Ecto neural progenitor cell (in vitro differentiated cells): ENCODE data around the gene PPIH.
"Not testable (repeated sequence)": the region's sequence is repeated elsewhere in the genome, so short reads cannot be mapped to it uniquely, and the experiment has no call there.

Experiments
- DNase-seq: peaks from one replicate; pipeline ENCODE4 v3.0.0-alpha.2; 2018; ENCODE audit warnings: low spot score

PPIH gene

DNA sequence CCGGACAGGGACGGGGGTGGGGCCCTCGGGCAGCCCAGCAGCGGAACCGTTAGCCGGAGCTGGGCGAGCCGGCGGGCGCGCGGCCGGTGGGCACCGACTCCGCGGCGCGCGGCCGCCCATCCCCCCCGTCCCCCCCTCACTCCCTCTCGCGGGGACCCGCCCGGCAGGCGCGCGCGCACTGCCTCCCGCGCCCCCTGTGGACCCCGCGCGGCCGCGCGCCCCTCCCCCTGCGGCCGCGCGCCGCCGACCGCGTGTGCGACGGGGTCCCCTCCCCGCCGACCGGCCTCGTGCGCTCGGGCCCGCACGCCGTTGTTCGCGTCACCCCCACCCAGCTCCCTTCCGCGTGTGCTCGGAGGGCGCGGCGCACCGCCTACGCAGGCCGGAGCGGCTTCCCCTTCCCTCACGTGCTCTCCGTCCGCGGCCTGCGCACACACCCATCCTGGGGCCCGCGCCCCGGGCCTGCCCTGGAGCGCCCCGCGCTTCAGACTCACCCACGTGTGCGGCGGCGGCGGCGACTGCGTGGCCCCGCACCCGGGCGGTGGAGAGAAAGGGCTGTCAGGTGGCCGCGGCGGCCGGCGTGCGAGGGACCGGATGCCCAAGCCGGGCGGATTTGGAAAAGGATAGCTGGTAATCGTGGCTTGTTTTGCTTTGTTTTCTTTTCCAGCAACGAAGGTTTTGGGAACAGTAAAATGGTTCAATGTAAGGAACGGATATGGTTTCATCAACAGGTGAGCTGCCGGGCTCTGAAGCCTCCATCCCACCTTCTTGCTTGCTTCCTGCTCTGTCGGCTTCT, 24.7 kb downstream of the PPIH start:
- DNase-seq = peak; percentile 73

- DNase-seq = no peak
Observed at GRCh38 chr1:42684139-42684538, 25.9 kb downstream of the PPIH start.

DNA sequence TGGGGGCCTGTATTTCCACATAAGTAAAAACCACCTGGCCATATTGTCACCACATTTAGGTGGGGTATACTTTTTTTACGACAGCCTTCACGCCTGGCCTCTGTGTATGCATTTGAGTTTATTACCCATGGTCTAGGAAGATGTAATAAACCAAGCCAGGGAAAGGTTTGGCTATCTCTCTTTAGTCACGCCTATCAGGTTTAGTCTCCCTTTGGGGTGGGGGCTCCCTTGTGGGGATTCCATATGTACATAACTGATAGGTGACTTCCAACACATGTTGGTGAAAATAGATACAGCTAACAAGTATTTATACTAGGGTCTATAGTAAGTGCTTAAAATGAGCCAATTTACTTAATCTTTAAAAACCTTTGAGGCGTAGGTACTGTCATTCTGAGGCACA, 28.2 kb downstream of the PPIH start:
- no peak for DNase-seq

- no peak for DNase-seq
Observed at GRCh38 chr1:42689912-42690311, 31.7 kb downstream of the PPIH start.

GRCh38 chr1:42690477-42691156, 32.4 kb downstream of the PPIH start:
- DNase-seq = no peak

GRCh38 chr1:42691157-42691498, 32.9 kb downstream of the PPIH start:
- no peak for DNase-seq

- DNase-seq = no peak
Observed at GRCh38 chr1:42692461-42692860, 34.2 kb downstream of the PPIH start.

DNA sequence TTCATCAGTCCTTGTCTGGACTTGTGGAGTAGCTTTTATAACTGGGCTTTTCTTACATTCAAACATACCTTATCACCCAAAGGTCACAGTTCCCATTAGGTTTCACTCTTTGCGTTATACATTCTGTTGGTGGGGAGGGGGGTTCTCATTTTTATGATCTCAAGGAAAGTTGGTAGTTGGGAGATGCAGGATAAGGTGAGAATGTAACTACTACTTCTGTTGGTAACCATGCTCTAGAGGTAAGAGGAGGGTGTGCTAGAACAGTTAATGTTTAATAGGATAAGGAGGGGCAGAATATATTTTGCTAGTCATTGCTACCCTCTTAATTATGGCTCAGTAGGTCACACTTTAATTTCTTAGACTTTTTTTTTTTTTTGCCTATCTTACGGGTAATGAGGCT, 34.7 kb downstream of the PPIH start:
- no peak for DNase-seq

GRCh38 chr1:42698081-42698813, 40.0 kb downstream of the PPIH start:
- DNase-seq = no peak

GRCh38 chr1:42700006-42700405, 41.8 kb downstream of the PPIH start:
- DNase-seq = no peak

DNA sequence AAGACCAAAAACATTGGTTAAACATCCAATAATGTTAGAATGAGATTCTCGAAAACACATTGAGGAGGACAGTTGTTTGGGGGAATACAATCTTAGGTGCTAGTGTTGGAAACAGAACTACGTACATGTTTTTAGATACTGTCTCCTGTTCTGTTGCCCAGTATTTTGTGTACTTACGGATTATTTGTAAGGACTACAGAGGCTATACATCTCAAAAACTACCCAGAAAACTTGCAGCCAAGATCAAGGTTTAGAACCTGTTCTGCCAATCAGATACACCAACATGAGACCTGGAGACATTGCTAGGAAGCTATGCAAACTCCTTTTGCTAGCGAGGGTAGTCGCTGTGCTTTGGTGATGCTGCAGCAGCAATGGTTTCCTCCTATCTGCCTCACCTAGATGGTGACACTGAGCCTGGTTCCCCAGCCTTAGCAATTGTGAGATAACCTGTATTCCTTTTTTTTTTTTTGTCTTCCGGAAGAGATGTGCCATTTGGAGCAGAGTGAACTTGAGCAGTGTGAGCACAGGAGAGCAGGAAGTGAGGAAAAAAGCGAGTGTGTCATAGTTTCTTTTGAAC, 45.8 kb downstream of the PPIH start:
- DNase-seq = no peak

DNA sequence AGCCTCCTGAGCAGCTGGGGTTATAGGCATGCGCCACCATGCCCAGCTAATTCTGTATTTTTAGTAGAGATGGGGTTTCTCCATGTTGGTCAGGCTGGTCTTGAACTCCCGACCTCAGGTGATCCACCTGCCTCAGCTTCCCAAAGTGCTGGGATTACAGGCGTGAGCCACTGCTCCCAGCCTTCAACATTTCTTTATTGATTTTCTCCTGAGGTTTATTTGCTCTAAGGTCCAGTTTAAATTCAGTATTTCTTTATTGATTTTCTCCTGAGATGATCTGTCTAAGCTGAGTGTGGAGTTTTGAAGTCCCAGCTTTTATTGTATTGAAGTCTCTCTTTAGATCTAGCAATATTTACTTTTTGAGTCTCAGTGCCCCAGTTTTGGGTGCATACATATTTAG, 54.6 kb downstream of the PPIH start:
- DNase-seq = not testable (repeated sequence)

DNA sequence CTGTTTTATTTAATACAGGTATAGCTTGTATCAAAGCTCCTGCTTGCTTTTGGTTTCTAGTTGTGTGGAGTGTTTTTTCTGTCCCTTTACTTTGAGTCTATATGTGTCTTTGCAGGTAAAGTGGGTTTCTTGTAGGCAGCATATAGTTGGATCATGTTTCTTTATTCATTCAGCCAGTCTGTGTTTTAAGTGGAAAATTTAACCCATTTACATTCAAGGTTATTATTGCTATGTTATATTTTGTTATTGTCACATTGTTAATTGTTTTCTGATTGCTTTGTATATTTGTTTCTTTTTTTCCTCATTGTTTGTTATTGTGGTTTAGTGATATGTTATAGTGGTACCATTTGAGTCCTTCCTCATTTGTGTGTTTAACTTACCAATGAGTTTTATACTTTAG, 55.1 kb downstream of the PPIH start:
- no peak for DNase-seq

- DNase-seq = not testable (repeated sequence)
Observed at GRCh38 chr1:42714441-42714840, 56.2 kb downstream of the PPIH start.

DNA sequence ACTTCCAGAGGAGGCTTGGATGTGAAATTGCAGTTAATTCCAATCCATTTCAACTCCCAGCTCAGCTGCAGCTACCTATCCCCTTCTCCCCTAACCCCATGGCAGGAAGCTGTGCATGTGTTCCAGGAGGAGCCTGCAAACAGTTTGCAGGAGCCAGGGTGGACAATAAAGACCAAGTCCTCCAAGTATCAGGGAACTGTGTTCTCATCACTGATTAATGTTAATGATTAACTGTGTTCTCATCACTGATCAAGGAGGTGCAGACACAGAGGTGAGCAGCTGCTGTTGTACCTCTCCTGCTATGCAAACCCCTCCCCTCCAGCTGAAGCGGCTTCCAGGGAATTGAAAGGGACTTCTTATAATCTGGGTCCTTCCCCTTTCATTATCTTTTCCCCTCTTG, 62.6 kb downstream of the PPIH start:
- DNase-seq = no peak

GRCh38 chr1:42721926-42722325, 63.7 kb downstream of the PPIH start:
- no peak for DNase-seq

GRCh38 chr1:42722403-42722802, 64.2 kb downstream of the PPIH start:
- DNase-seq = not testable (repeated sequence)

GRCh38 chr1:42723511-42723910, 65.3 kb downstream of the PPIH start:
- DNase-seq = no peak

- DNase-seq = not testable (repeated sequence)
Observed at GRCh38 chr1:42725820-42726219, 67.6 kb downstream of the PPIH start.
